Mucosa of stomach (tissue), 1 donor: ENCODE data around the gene PLCL2.

Experiments used
- H3K27me3 ChIP-seq: one replicate; pipeline ENCODE4 v1.7.0; 2013; ENCODE audit warnings: mild to moderate bottlenecking, low read length; ENCODE audit not compliant: control insufficient read depth, insufficient read depth
- H3K36me3 ChIP-seq: one replicate; pipeline ENCODE4 v1.7.0; 2013; ENCODE audit warnings: low read length; ENCODE audit not compliant: control insufficient read depth, insufficient read depth
- H3K4me1 ChIP-seq: one replicate; pipeline ENCODE4 v1.7.0; 2013; ENCODE audit warnings: mild to moderate bottlenecking, low read length; ENCODE audit not compliant: control insufficient read depth, insufficient read depth
- H3K4me3 ChIP-seq: one replicate; pipeline ENCODE4 v1.7.0; 2013; ENCODE audit warnings: low read length
- H3K9ac ChIP-seq: one replicate; pipeline ENCODE4 v1.7.0; 2013; ENCODE audit warnings: mild to moderate bottlenecking, low read length, moderate library complexity
- H3K9me3 ChIP-seq: one replicate; pipeline ENCODE4 v1.7.0; 2013; ENCODE audit warnings: mild to moderate bottlenecking, low read length, moderate library complexity; ENCODE audit not compliant: control insufficient read depth
- donor health status: Pancreatic carcinoma.

The PLCL2 gene

GRCh38 chr3:17133632-17134545 is 249.1 kb downstream of the PLCL2 start:
- no peak overlapping the region for H3K4me3 ChIP-seq
- H3K36me3 ChIP-seq: no peaks in the 10 kb centered on the region
- no peaks in the 10 kb centered on the region for H3K4me1 ChIP-seq
- H3K9ac ChIP-seq: no peak overlapping the region
- no peaks in the 10 kb centered on the region for H3K9me3 ChIP-seq
- no peaks in the 10 kb centered on the region for H3K27me3 ChIP-seq

GRCh38 chr3:17135696-17136095 is 250.9 kb downstream of the PLCL2 start:
- no peaks in the 10 kb centered on the region for H3K4me1 ChIP-seq
- H3K36me3 ChIP-seq: no peaks in the 10 kb centered on the region
- no peak overlapping the region for H3K9ac ChIP-seq
- H3K9me3 ChIP-seq: no peaks in the 10 kb centered on the region
- no peaks in the 10 kb centered on the region for H3K27me3 ChIP-seq
- no peak overlapping the region for H3K4me3 ChIP-seq

DNA sequence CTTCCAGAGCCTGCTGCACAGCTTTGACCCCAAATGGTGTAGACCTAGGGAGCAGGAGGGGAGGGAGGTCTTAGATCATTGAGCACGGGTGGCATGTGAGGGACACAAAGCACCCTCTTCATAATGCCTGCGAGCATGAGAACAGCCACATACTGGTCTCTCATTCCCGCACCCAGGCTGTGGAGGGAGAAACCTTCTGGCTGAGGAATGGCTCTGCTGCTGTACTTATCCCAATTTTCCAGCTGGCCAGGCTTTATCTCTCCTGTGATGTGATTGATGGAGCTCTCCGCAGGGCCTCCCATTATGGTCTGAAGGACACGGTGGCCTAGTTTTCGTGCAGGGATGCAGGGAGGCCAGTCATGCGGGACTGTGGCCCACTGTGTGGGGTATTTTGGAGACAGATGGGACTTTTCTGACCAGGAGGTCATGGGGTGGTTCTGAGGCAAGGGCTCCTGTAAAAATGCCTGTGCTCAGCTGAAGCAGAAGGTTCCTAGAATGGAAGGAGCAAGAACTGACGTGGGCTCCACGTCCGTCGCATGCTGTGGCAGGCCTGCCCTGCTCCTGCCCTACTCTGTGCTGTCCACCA is 251.5 kb downstream of the PLCL2 start:
- no peaks in the 10 kb centered on the region for H3K27me3 ChIP-seq
- no peak overlapping the region for H3K4me3 ChIP-seq
- no peaks in the 10 kb centered on the region for H3K9me3 ChIP-seq
- H3K4me1 ChIP-seq: no peaks in the 10 kb centered on the region
- H3K9ac ChIP-seq: no peak overlapping the region
- no peaks in the 10 kb centered on the region for H3K36me3 ChIP-seq

- no peaks in the 10 kb centered on the region for H3K36me3 ChIP-seq
- H3K9ac ChIP-seq: no peak overlapping the region
- H3K4me3 ChIP-seq: no peak overlapping the region
- no peaks in the 10 kb centered on the region for H3K4me1 ChIP-seq
- no peaks in the 10 kb centered on the region for H3K9me3 ChIP-seq
- H3K27me3 ChIP-seq: no peaks in the 10 kb centered on the region
These were observed 252.6 kb downstream of the PLCL2 start for GRCh38 chr3:17137321-17137826.

DNA sequence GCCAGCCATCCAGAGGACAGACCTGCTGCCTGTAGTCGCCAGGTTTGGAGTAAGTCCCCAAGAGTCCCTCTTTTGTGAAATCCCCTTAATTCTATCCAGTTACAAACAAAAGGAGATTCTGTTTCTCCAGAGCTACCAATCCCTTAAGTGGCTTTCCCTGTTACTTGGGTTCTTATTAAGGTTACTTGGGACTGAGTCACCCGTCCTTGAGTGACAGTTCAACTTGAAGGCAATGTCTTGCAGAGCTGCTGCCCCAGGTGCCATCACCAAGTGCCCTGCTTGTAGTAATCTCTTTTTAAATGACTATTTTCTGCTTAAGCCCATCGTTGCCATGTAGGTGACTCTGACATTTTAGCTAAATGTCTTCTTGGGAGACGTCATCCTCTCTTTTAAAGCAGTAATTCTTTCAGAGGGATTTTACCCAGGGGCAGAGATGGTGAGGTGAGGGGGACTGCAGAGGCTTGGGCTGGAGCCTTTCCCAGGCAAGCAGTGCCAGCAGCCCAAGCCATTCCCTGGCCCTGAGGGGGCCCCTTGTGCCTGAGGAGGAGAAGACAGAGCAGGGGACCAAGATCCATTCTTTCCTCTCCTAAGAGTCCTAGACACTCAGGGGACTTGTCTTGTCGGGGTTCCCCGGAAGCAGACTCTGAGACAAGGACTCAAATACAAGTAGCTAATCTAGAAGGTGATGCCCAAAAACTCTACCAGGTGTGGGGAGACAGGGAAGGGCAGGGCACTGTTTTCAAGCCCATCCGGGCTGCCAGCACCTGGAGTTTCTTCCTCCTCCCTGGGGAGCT is 253.7 kb downstream of the PLCL2 start:
- no peaks in the 10 kb centered on the region for H3K27me3 ChIP-seq
- no peaks in the 10 kb centered on the region for H3K9me3 ChIP-seq
- H3K4me3 ChIP-seq: no peak overlapping the region
- no peak overlapping the region for H3K9ac ChIP-seq
- no peaks in the 10 kb centered on the region for H3K4me1 ChIP-seq
- no peaks in the 10 kb centered on the region for H3K36me3 ChIP-seq
